SKM-1 (cell line): ENCODE data around the gene AFF2.

Source experiments
- DNase-seq: peaks from one replicate; lab custom pipeline; 2025; ENCODE audit not compliant: unreplicated experiment; lab: John Stamatoyannopoulos, UW

AFF2 gene

GRCh38 chrX:148535639-148536038, 35.2 kb downstream of the AFF2 start:
- no peak for DNase-seq

- no peak for DNase-seq
Observed at GRCh38 chrX:148536961-148537360, 36.5 kb downstream of the AFF2 start.

GRCh38 chrX:148537556-148538182, 37.3 kb downstream of the AFF2 start:
- no peak for DNase-seq

- DNase-seq, result no peak
Observed at GRCh38 chrX:148538582-148538981, 38.2 kb downstream of the AFF2 start.

- no peak for DNase-seq
Observed at GRCh38 chrX:148540114-148540513, 39.7 kb downstream of the AFF2 start.

GRCh38 chrX:148540671-148541583, 40.5 kb downstream of the AFF2 start:
- no peak for DNase-seq

- DNase-seq, result no peak
Observed at GRCh38 chrX:148541584-148541940, 41.1 kb downstream of the AFF2 start.

GRCh38 chrX:148542481-148543255, 42.3 kb downstream of the AFF2 start:
- no peak for DNase-seq

- DNase-seq, result no peak
Observed at GRCh38 chrX:148552775-148553174, 52.4 kb downstream of the AFF2 start.

GRCh38 chrX:148555101-148555500, 54.7 kb downstream of the AFF2 start:
- no peak for DNase-seq

GRCh38 chrX:148555571-148556243, 55.3 kb downstream of the AFF2 start:
- DNase-seq, result no peak

- no peak for DNase-seq
Observed at GRCh38 chrX:148556498-148556897, 56.1 kb downstream of the AFF2 start.

- DNase-seq, result peak; percentile 1
Observed at GRCh38 chrX:148562846-148563245, 62.4 kb downstream of the AFF2 start.

GRCh38 chrX:148567229-148567628, 66.8 kb downstream of the AFF2 start:
- DNase-seq, result no peak

GRCh38 chrX:148567779-148568178, 67.4 kb downstream of the AFF2 start:
- DNase-seq, result no peak

- DNase-seq, result no peak
Observed at GRCh38 chrX:148568763-148569162, 68.3 kb downstream of the AFF2 start.

GRCh38 chrX:148572337-148572736, 71.9 kb downstream of the AFF2 start:
- peak; percentile 7 for DNase-seq

- DNase-seq, result no peak
Observed at GRCh38 chrX:148573119-148573518, 72.7 kb downstream of the AFF2 start.

- no peak for DNase-seq
Observed at GRCh38 chrX:148574237-148574973, 74.0 kb downstream of the AFF2 start.

- no peak for DNase-seq
Observed at GRCh38 chrX:148576396-148576795, 76.0 kb downstream of the AFF2 start.
